A673 (cell line): ENCODE measurements around the gene VGLL1.

Experiments used
- EZH2 ChIP-seq: fragments of 200-600 bp; sonication (generic); IDR thresholded peaks from 2 replicates; pipeline ENCODE4 v1.6.1; 2017; ENCODE audit warnings: borderline replicate concordance, low read depth, mild to moderate bottlenecking, mixed read lengths, antibody characterized with exemption, low read length; ENCODE audit not compliant: poor library complexity, severe bottlenecking
- TF ChIP-seq, protein P1 (sequence below): fragments of 300-800, 200-600 bp; sonication (generic); conservative IDR thresholded peaks from 2 replicates; pipeline ENCODE4 v1.5.1; 2017; ENCODE audit warnings: low read depth, mild to moderate bottlenecking, antibody characterized with exemption, low read length, moderate library complexity, mixed read lengths

DNA sequence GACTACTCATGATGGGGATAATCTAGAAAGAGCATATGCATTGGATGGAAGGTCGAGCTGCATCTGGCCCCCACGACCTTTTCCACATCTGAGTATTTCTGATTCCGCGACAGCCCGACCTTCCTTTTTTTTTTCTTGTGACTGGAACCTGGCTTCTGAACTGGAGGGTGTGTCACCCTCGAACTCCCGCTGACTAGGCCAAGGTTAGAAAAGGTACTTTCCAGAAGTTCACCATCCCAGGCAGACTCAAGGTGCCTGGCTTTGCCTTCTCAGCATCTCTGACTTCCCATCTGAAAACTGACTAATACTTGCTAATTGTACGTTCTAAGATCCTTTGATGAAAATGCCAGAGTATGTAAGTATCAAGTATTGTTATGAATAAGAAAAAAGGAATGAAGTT lies 66.6 kb downstream of the VGLL1 start:
- TF ChIP-seq, protein P1, sequence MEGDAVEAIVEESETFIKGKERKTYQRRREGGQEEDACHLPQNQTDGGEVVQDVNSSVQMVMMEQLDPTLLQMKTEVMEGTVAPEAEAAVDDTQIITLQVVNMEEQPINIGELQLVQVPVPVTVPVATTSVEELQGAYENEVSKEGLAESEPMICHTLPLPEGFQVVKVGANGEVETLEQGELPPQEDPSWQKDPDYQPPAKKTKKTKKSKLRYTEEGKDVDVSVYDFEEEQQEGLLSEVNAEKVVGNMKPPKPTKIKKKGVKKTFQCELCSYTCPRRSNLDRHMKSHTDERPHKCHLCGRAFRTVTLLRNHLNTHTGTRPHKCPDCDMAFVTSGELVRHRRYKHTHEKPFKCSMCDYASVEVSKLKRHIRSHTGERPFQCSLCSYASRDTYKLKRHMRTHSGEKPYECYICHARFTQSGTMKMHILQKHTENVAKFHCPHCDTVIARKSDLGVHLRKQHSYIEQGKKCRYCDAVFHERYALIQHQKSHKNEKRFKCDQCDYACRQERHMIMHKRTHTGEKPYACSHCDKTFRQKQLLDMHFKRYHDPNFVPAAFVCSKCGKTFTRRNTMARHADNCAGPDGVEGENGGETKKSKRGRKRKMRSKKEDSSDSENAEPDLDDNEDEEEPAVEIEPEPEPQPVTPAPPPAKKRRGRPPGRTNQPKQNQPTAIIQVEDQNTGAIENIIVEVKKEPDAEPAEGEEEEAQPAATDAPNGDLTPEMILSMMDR, result no peak
- no peak for TF ChIP-seq EZH2
